Measurements from ENCODE around the gene PTPRT. TPM values are rescaled to one million over a fixed set of nuclear protein-coding genes. Genes with fewer than 3 reads are reported as not detected.

Gene PTPRT
- total RNA-seq, 1 donor from 2014 or later = not detected

- H3K36me3 Mint-ChIP-seq (ENCODE audit: unreplicated experiment) = no peaks in the 10 kb centered on the region
- TF ChIP-seq, protein P1, sequence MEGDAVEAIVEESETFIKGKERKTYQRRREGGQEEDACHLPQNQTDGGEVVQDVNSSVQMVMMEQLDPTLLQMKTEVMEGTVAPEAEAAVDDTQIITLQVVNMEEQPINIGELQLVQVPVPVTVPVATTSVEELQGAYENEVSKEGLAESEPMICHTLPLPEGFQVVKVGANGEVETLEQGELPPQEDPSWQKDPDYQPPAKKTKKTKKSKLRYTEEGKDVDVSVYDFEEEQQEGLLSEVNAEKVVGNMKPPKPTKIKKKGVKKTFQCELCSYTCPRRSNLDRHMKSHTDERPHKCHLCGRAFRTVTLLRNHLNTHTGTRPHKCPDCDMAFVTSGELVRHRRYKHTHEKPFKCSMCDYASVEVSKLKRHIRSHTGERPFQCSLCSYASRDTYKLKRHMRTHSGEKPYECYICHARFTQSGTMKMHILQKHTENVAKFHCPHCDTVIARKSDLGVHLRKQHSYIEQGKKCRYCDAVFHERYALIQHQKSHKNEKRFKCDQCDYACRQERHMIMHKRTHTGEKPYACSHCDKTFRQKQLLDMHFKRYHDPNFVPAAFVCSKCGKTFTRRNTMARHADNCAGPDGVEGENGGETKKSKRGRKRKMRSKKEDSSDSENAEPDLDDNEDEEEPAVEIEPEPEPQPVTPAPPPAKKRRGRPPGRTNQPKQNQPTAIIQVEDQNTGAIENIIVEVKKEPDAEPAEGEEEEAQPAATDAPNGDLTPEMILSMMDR (IDR thresholded peaks at IDR 0.05) = no peak
- no peak for DNase-seq (ENCODE audit: extremely low spot score, unreplicated experiment)
- H3K4me1 Mint-ChIP-seq (ENCODE audit: unreplicated experiment) = no peaks in the 10 kb centered on the region
- H3K27ac Mint-ChIP-seq (ENCODE audit: unreplicated experiment) = no peak overlapping the region
- H3K9me3 Mint-ChIP-seq (ENCODE audit: unreplicated experiment) = peaks cover 32% of the 10 kb centered on the region
- no peaks in the 10 kb centered on the region for H3K27me3 Mint-ChIP-seq (ENCODE audit: unreplicated experiment)
- H3K4me3 Mint-ChIP-seq (ENCODE audit: unreplicated experiment) = no peak overlapping the region
Measured at GRCh38 chr20:42886046-42886445, 303.7 kb downstream of the PTPRT start.

- TF ChIP-seq, protein P1 (IDR thresholded peaks at IDR 0.05) = no peak
- DNase-seq (ENCODE audit: extremely low spot score, unreplicated experiment) = no peak
- Mint-ChIP-seq H3K4me1 (ENCODE audit: unreplicated experiment) (no peaks in the 10 kb centered on the region), H3K9me3 (ENCODE audit: unreplicated experiment) (peaks cover 22% of the 10 kb centered on the region), H3K36me3 (ENCODE audit: unreplicated experiment) (no peaks in the 10 kb centered on the region), H3K4me3 (ENCODE audit: unreplicated experiment) (no peak overlapping the region), H3K27me3 (ENCODE audit: unreplicated experiment) (no peaks in the 10 kb centered on the region), H3K27ac (ENCODE audit: unreplicated experiment) (no peak overlapping the region)
Measured at GRCh38 chr20:42875581-42875980, 314.1 kb downstream of the PTPRT start.

DNA sequence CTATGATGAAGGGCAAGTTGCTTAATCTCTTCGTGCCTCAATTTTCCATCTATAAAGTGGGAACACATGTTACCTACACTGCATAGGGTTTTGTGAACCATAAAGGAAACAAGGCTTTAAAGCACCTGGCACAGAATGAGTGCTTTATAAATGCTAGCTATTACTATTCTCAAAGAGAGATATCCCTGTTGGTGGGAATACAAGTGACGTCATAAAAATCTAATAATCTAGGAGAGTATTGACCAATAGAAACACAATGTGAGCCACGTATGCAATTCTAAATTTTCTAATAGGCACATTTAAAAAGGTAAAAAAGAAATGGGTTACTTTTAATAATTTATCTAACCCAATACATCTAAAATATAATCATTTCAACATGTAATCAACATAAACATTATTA is 316.4 kb downstream of the PTPRT start:
- TF ChIP-seq, protein P1 (IDR thresholded peaks at IDR 0.05) = no peak
- DNase-seq (ENCODE audit: extremely low spot score, unreplicated experiment) = no peak
- no peak overlapping the region for H3K4me3 Mint-ChIP-seq (ENCODE audit: unreplicated experiment)
- peaks cover 35% of the 10 kb centered on the region for H3K9me3 Mint-ChIP-seq (ENCODE audit: unreplicated experiment)
- no peaks in the 10 kb centered on the region for H3K27me3 Mint-ChIP-seq (ENCODE audit: unreplicated experiment)
- H3K27ac Mint-ChIP-seq (ENCODE audit: unreplicated experiment) = no peak overlapping the region
- H3K4me1 Mint-ChIP-seq (ENCODE audit: unreplicated experiment) = no peaks in the 10 kb centered on the region
- H3K36me3 Mint-ChIP-seq (ENCODE audit: unreplicated experiment) = no peaks in the 10 kb centered on the region

DNA sequence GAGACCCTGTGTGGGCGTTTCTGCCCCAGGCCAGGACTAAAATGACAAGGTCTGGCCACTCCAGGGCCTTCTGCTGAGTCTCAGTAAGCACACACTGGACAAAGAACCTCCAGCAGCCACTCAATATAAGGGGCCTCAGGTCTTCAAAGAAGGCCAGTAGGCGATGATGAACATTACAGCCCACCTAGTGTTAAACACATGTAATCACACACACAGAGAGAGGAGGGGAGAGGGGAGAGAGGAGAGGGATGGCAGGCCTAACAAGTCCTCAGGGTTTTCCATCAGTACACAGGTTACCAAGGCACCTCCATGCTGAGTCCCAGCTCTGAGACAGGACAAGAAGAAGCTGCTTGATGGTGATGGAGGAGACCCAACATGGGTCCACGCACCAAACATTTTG is 325.6 kb downstream of the PTPRT start:
- Mint-ChIP-seq H3K36me3 (ENCODE audit: unreplicated experiment) (no peaks in the 10 kb centered on the region), H3K27ac (ENCODE audit: unreplicated experiment) (no peak overlapping the region), H3K4me1 (ENCODE audit: unreplicated experiment) (no peaks in the 10 kb centered on the region), H3K27me3 (ENCODE audit: unreplicated experiment) (no peaks in the 10 kb centered on the region), H3K4me3 (ENCODE audit: unreplicated experiment) (no peak overlapping the region), H3K9me3 (ENCODE audit: unreplicated experiment) (peaks cover 20% of the 10 kb centered on the region)
- TF ChIP-seq, protein P1 (IDR thresholded peaks at IDR 0.05) = no peak
- DNase-seq (ENCODE audit: extremely low spot score, unreplicated experiment) = no peak

- Mint-ChIP-seq H3K9me3 (ENCODE audit: unreplicated experiment) (peaks cover 20% of the 10 kb centered on the region), H3K36me3 (ENCODE audit: unreplicated experiment) (no peaks in the 10 kb centered on the region), H3K27me3 (ENCODE audit: unreplicated experiment) (no peaks in the 10 kb centered on the region), H3K27ac (ENCODE audit: unreplicated experiment) (no peak overlapping the region), H3K4me1 (ENCODE audit: unreplicated experiment) (no peaks in the 10 kb centered on the region), H3K4me3 (ENCODE audit: unreplicated experiment) (no peak overlapping the region)
- no peak for DNase-seq (ENCODE audit: extremely low spot score, unreplicated experiment)
- TF ChIP-seq, protein P1 (IDR thresholded peaks at IDR 0.05) = no peak
Measured at GRCh38 chr20:42862446-42862845, 327.3 kb downstream of the PTPRT start.
